PFSK-1 (cell line): ENCODE measurements around the gene DGLUCY.

Source experiments
- POLR2AphosphoS5 ChIP-seq: IDR thresholded peaks from 2 replicates; pipeline ENCODE4 v1.6.1; 2012; ENCODE audit warnings: low read depth, mild to moderate bottlenecking, control low read depth, low read length, moderate library complexity
- TF ChIP-seq, protein P1 (sequence below), 2 experiments: IDR thresholded peaks; 2 replicates each; pipeline versions ENCODE4 v1.6.1 to v1.8.0; 2011 to 2012; ENCODE audit warnings: low read depth in 2 of 2, low read length in 2 of 2, control low read depth in 1 of 2, inconsistent platforms in 1 of 2, mild to moderate bottlenecking in 1 of 2, moderate library complexity in 1 of 2; ENCODE audit not compliant: insufficient read depth in 1 of 2

- no peak for TF ChIP-seq POLR2AphosphoS5
- TF ChIP-seq, protein P1, sequence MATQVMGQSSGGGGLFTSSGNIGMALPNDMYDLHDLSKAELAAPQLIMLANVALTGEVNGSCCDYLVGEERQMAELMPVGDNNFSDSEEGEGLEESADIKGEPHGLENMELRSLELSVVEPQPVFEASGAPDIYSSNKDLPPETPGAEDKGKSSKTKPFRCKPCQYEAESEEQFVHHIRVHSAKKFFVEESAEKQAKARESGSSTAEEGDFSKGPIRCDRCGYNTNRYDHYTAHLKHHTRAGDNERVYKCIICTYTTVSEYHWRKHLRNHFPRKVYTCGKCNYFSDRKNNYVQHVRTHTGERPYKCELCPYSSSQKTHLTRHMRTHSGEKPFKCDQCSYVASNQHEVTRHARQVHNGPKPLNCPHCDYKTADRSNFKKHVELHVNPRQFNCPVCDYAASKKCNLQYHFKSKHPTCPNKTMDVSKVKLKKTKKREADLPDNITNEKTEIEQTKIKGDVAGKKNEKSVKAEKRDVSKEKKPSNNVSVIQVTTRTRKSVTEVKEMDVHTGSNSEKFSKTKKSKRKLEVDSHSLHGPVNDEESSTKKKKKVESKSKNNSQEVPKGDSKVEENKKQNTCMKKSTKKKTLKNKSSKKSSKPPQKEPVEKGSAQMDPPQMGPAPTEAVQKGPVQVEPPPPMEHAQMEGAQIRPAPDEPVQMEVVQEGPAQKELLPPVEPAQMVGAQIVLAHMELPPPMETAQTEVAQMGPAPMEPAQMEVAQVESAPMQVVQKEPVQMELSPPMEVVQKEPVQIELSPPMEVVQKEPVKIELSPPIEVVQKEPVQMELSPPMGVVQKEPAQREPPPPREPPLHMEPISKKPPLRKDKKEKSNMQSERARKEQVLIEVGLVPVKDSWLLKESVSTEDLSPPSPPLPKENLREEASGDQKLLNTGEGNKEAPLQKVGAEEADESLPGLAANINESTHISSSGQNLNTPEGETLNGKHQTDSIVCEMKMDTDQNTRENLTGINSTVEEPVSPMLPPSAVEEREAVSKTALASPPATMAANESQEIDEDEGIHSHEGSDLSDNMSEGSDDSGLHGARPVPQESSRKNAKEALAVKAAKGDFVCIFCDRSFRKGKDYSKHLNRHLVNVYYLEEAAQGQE (IDR thresholded peaks at IDR 0.05; ENCODE audit: insufficient read depth in 1 of 2, low read depth in 2 of 2, low read length in 2 of 2): no peak
Observed at GRCh38 chr14:91080071-91080470, 33.8 kb upstream of the DGLUCY start.
